Prostate gland (tissue), 2 donors: ENCODE data around the gene TSR1. TPM values are rescaled to one million over a fixed set of nuclear protein-coding genes. Genes with fewer than 3 reads are reported as not detected.

Experiments
- DNase-seq: peaks from one replicate; pipeline ENCODE4 v3.0.0-alpha.2; 2019; ENCODE audit warnings: low spot score
- H3K27ac ChIP-seq, 2 donors: fragments of 200-600 bp; sonication (generic); 2 replicates each; pipeline ENCODE4 v1.5.1; 2017 to 2019
- H3K27me3 ChIP-seq: fragments of 200-600 bp; sonication (generic); replicated peaks from 2 replicates; pipeline ENCODE4 v1.5.1; 2019; ENCODE audit not compliant: insufficient read depth
- H3K36me3 ChIP-seq, 2 donors: fragments of 200-600 bp; sonication (generic); 1 replicate in 1 of 2; 2 replicates in 1 of 2; pipeline versions ENCODE4 v1.5.1 to v1.8.1; 2017 to 2019
- H3K4me1 ChIP-seq: fragments of 200-600 bp; sonication (generic); replicated peaks from 2 replicates; pipeline ENCODE4 v1.5.1; 2019
- H3K4me3 ChIP-seq, 2 donors: fragments of 200-600 bp; sonication (generic); 2 replicates each; pipeline ENCODE4 v1.5.1; 2017 to 2019
- H3K9me3 ChIP-seq: fragments of 200-600 bp; sonication (generic); 2 replicates; pipeline ENCODE4 v1.5.1; 2017
- POLR2A ChIP-seq: fragments of 450-650 bp; IDR thresholded peaks from one replicate; pipeline ENCODE4 v1.6.1; 2016; ENCODE audit warnings: antibody characterized with exemption, mild to moderate bottlenecking
- POLR2AphosphoS5 ChIP-seq: sonication (generic); formaldehyde crosslinking; IDR thresholded peaks from one replicate; pipeline ENCODE4 v1.6.1; 2017; ENCODE audit warnings: antibody characterized with exemption
- WGBS: methylation state at CpG from one replicate; pipeline ENCODE4 v1.1.5; 2018; 5-methylcytosine and 5-hydroxymethylcytosine counted together
- intact Hi-C: fragments of 100-400 bp; cut with DNase I; formaldehyde crosslinking; loops from one replicate; pipeline ENCODE4 v1.14.2; 2022
- total RNA-seq, 2 donors: library from RNA; depleted of rRNA; stranded (reverse); fragments of >200 nt; gene quantifications; one replicate each; pipeline ENCODE4 v1.1.0, GENCODE V29; 2016
- TF ChIP-seq, protein P1 (sequence below), 4 experiments: fragments of 200-600 bp in 2 of 4; fragments of 450-650 bp in 2 of 4; sonication (generic) in 2 of 4; IDR thresholded peaks; 1 replicate in 3 of 4; 2 replicates in 1 of 4; pipeline ENCODE4 v1.5.1; 2016 to 2019; ENCODE audit warnings: antibody characterized with exemption in 4 of 4, mild to moderate bottlenecking in 2 of 4, moderate library complexity in 2 of 4

The TSR1 gene
- total RNA-seq, 2 donors from 2014 or later: 34.8 to 42.9 TPM

DNA sequence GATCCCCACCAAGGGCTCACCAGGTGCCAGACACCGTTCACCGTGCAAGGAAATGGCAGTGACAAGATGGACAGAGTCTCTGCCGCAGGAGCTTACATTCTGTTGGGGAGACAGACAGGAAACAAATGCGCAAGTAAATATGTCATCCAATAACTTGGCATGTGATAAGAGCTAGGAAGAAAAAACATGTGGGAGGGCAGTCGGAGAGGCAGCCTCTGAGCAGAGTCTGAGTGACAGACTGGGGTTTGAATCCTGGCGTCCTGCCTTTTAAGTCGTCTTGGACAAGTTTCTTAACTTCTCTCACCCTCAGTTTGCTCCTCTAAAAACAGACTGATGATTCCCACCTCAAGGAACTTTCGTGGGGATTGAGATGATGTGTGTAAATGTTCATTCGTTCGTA, 8.3 kb upstream of the TSR1 start:
- DNase-seq: no peak

DNA sequence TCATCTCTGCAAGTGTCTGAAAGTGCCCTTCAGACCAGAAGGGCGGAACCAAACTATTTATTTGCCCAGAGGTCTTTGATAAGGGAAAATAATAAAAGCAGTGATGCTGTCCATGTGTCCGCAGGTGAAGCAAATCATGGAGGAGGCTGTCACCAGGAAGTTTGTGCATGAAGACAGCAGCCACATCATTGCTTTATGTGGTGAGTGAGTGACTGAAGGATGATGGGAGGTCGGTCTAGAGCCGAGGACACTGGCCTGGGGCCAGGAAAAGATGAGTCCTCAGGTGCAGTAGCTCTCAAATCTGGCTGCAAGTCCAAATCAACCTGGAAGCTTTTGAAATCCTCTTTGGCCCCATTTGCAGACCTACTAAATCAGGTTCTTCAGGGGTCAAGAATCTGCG, 7.2 kb upstream of the TSR1 start:
- WGBS: 67% methylated on average over 5 of the region's 5 CpGs
- peaks cover 15% of the 10 kb centered on the region for H3K4me1 ChIP-seq
- no peak overlapping the region for H3K4me3 ChIP-seq
- no peaks in the 10 kb centered on the region for H3K36me3 ChIP-seq
- intact Hi-C loops: no loop called here
- no peaks in the 10 kb centered on the region for H3K27me3 ChIP-seq
- H3K9me3 ChIP-seq: no peaks in the 10 kb centered on the region
- H3K27ac ChIP-seq: peak overlapping the region; percentile 87 to 91
- no peak for DNase-seq
- TF ChIP-seq POLR2AphosphoS5 (no peak), POLR2A (no peak)
- TF ChIP-seq, protein P1, sequence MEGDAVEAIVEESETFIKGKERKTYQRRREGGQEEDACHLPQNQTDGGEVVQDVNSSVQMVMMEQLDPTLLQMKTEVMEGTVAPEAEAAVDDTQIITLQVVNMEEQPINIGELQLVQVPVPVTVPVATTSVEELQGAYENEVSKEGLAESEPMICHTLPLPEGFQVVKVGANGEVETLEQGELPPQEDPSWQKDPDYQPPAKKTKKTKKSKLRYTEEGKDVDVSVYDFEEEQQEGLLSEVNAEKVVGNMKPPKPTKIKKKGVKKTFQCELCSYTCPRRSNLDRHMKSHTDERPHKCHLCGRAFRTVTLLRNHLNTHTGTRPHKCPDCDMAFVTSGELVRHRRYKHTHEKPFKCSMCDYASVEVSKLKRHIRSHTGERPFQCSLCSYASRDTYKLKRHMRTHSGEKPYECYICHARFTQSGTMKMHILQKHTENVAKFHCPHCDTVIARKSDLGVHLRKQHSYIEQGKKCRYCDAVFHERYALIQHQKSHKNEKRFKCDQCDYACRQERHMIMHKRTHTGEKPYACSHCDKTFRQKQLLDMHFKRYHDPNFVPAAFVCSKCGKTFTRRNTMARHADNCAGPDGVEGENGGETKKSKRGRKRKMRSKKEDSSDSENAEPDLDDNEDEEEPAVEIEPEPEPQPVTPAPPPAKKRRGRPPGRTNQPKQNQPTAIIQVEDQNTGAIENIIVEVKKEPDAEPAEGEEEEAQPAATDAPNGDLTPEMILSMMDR (IDR thresholded peaks at IDR 0.05): no peak

More for the DNA sequence above, 8.3 kb upstream of the TSR1 start:
- Histone ChIP-seq H3K27me3 (no peaks in the 10 kb centered on the region), H3K9me3 (no peaks in the 10 kb centered on the region), H3K4me1 (peaks cover 16% of the 10 kb centered on the region), H3K4me3 (no peak overlapping the region), H3K36me3 (no peaks in the 10 kb centered on the region), H3K27ac (peak overlapping the region; percentile 87 to 91)
- 88% methylated on average over 10 of the region's 10 CpGs for WGBS
- intact Hi-C loops: no loop called here
- TF ChIP-seq POLR2A (no peak), POLR2AphosphoS5 (no peak)
- TF ChIP-seq, protein P1 (IDR thresholded peaks at IDR 0.05): no peak

DNA sequence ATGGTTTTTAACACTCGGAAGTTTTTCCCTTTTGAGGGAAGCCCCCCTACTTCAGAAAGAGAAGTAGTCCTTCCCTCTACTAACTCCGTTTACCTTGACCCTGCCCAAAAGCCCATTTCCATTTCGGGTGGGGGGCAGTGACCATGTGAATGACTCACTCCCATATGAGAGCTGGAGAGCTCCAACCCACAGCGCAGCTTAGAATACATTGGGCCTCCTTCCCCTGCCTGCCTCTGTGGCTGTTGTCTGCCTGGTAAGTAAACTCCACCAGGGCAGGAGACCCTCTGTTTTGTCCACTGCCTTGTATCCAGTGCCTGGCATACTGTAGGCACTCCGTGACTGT, 2.0 kb upstream of the TSR1 start:
- no peaks in the 10 kb centered on the region for H3K27me3 ChIP-seq
- H3K9me3 ChIP-seq: no peaks in the 10 kb centered on the region
- H3K27ac ChIP-seq: peak overlapping the region; percentile 84 to 97
- 16% methylated on average over 5 of the region's 5 CpGs for WGBS
- peaks cover 0 to 5% of the 10 kb centered on the region in 2 donors for H3K36me3 ChIP-seq
- peaks cover 2% of the 10 kb centered on the region for H3K4me1 ChIP-seq
- no peak for DNase-seq
- intact Hi-C loops: no loop called here
- TF ChIP-seq POLR2A (no peak), POLR2AphosphoS5 (no peak)
- TF ChIP-seq, protein P1 (IDR thresholded peaks at IDR 0.05): no peak
- peak overlapping the region; percentile 71 to 89 for H3K4me3 ChIP-seq

DNA sequence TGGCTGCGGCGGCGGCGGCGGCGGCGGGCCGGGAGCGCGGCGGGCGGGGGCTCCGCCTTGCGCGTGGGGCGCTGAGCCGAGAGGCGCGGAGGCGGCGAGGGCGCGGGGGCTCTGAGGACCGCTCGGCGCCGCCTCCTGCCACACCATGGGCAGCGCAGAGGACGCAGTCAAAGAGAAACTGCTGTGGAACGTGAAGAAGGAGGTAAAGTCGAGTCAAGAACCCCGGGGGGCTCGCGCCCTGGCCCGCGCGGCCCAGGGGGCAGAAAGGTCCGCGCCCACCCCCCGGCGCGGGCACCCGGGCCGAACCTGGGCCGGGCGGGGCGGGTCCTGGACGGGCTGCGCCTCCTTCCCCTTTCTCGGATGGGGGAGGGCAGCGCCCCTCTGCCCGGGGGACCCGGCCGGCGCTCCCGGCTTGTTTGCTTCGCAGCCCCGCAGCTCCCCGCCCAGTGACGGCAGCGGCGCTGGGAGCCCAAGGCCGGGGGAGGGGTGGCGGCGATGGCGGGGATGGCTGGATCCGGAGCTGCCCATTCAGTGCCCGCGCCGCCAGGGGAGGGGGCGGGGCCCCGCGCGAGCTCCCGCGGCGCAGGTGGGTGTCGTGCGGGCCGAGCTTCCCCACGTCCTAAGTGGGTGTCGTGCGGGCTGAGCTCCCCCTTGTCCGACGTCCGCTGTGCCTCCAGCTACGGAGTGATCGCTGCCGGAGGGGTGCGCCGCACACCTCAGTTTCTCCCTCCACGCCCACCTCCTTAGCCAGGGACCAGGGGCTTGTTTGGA, 1.5 kb upstream of the TSR1 start:
- H3K36me3 ChIP-seq: peaks cover 0 to 11% of the 10 kb centered on the region in 2 donors
- intact Hi-C loops: loop anchor here (2.0 kb wide), 1 partner anchor 283 kb away; the partner anchor contains the start of gene HIC1
- H3K4me1 ChIP-seq: no peaks in the 10 kb centered on the region
- no peaks in the 10 kb centered on the region for H3K27me3 ChIP-seq
- no peaks in the 10 kb centered on the region for H3K9me3 ChIP-seq
- peak overlapping the region; percentile 84 to 97 for H3K27ac ChIP-seq
- peak overlapping the region; percentile 71 to 89 for H3K4me3 ChIP-seq
- TF ChIP-seq, protein P1 (IDR thresholded peaks at IDR 0.05): peak in 1 of 4 experiments; percentile 33
- peak; percentile 53 for TF ChIP-seq POLR2A
- TF ChIP-seq POLR2AphosphoS5: no peak
- DNase-seq: peak; percentile 68
- WGBS: under 1% methylated on average over 71 of the region's 92 CpGs
